Activated naive CD8-positive, alpha-beta T cell (primary cell): ENCODE measurements around the gene SLC44A1.

Experiments used
- H3K27ac Mint-ChIP-seq: one replicate; pipeline ENCODE4 v1.8.0; 2021; ENCODE audit warnings: mixed read lengths
- H3K27me3 Mint-ChIP-seq: one replicate; pipeline ENCODE4 v1.8.0; 2021; ENCODE audit warnings: mixed read lengths
- H3K36me3 Mint-ChIP-seq: one replicate; pipeline ENCODE4 v1.8.0; 2021; ENCODE audit warnings: mixed read lengths
- H3K4me1 Mint-ChIP-seq: one replicate; pipeline ENCODE4 v1.8.0; 2021; ENCODE audit warnings: low read depth, mixed read lengths
- H3K4me3 Mint-ChIP-seq: one replicate; pipeline ENCODE4 v1.8.0; 2021; ENCODE audit warnings: mild to moderate bottlenecking, mixed read lengths
- H3K9me3 Mint-ChIP-seq: one replicate; pipeline ENCODE4 v1.8.0; 2021; ENCODE audit warnings: low read depth, mixed read lengths

SLC44A1 gene

DNA sequence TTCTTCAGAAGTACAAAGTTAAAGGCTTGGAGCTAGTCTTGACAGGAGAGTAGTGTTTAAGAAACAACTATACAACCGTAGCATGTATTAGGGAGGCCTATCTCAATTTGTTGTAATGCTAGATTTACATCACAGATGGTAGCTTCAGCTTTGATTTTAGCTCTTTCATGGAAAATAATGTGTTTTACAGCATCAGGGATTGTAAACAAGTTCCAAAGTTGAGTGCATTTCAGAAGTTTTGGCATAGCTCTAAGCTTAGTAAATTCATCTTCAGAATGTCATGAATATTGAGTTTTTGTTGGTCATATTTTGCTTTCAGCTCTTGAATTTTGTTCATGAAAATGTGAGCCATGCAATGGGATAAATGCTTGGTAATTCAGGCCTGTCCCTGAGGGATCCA, 30.7 kb downstream of the SLC44A1 start:
- peaks cover 10% of the 10 kb centered on the region for H3K36me3 Mint-ChIP-seq
- no peaks in the 10 kb centered on the region for H3K27me3 Mint-ChIP-seq
- H3K27ac Mint-ChIP-seq, result no peak overlapping the region
- H3K9me3 Mint-ChIP-seq, result no peaks in the 10 kb centered on the region
- H3K4me1 Mint-ChIP-seq, result peaks cover 7% of the 10 kb centered on the region
- no peak overlapping the region for H3K4me3 Mint-ChIP-seq

GRCh38 chr9:105275938-105276337, 31.5 kb downstream of the SLC44A1 start:
- Mint-ChIP-seq H3K4me1 (peaks cover 3% of the 10 kb centered on the region), H3K9me3 (no peaks in the 10 kb centered on the region), H3K4me3 (no peak overlapping the region), H3K27me3 (no peaks in the 10 kb centered on the region), H3K36me3 (peaks cover 10% of the 10 kb centered on the region), H3K27ac (no peak overlapping the region)

DNA sequence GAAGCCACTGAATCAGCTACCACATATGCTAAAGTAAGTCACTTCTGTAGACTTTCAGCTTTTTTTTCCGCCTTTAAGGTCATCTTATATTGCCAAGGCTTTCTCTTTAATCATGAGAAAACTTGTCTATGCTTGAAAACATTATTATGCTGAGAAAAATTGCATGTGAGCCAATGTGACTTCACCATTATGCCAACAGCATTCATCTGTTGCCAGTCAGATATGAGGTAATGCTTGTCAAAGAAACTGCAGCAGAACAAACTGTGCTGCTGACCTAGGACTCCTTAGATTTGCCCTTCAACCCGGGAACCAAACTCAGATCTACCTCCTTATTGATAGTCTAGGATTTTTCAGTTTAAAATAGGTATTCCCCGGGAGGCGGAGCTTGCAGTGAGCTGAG, 34.3 kb downstream of the SLC44A1 start:
- H3K4me1 Mint-ChIP-seq, result no peaks in the 10 kb centered on the region
- H3K9me3 Mint-ChIP-seq, result no peaks in the 10 kb centered on the region
- peaks cover 7% of the 10 kb centered on the region for H3K36me3 Mint-ChIP-seq
- H3K27me3 Mint-ChIP-seq, result no peaks in the 10 kb centered on the region
- H3K27ac Mint-ChIP-seq, result no peak overlapping the region
- no peak overlapping the region for H3K4me3 Mint-ChIP-seq

DNA sequence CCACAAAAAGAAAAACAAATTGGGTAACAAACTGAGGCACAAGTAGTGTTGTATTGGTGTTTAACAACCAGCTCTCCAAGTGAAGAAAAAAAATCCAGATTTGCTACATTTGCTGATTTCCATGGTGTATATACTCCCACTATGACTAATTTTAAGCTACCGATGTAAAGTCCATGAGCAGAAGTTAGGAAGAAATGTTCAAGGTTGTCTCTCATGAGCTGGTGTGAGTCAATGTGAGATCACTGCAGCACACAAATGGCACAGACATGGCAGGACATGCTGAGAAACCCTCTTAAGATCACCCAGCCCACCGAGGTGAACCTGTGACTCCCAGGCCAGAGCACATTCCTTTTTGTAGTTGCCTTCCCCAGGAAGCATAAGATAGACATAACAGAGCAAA, 36.2 kb downstream of the SLC44A1 start:
- Mint-ChIP-seq H3K27me3 (no peaks in the 10 kb centered on the region), H3K4me3 (no peak overlapping the region), H3K4me1 (peaks cover 2% of the 10 kb centered on the region)

DNA sequence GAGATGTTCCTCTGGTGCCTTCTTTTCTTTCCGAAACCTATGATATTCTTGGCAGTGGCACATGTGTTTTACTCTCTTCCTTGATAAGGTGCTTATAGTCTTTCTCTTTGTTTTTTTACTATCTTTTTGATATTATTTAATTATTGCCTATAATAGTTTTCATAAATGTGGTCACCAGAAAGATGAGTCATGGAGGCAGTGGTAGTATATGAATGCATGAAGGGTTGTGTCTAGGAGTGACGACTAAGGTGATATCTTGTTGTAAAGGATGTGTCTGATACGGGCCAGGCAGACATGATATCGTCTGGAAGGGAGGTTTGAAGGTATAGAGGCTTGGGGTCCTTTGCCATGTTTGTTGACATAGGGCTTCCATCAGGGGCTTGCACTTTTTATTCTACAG, 36.8 kb downstream of the SLC44A1 start:
- Mint-ChIP-seq H3K27me3 (no peaks in the 10 kb centered on the region), H3K4me1 (peaks cover 2% of the 10 kb centered on the region), H3K9me3 (no peaks in the 10 kb centered on the region), H3K36me3 (peaks cover 7% of the 10 kb centered on the region), H3K27ac (no peak overlapping the region), H3K4me3 (no peak overlapping the region)

More for the DNA sequence above, 36.2 kb downstream of the SLC44A1 start:
- no peak overlapping the region for H3K27ac Mint-ChIP-seq
- H3K36me3 Mint-ChIP-seq, result peaks cover 4% of the 10 kb centered on the region
- H3K9me3 Mint-ChIP-seq, result no peaks in the 10 kb centered on the region

DNA sequence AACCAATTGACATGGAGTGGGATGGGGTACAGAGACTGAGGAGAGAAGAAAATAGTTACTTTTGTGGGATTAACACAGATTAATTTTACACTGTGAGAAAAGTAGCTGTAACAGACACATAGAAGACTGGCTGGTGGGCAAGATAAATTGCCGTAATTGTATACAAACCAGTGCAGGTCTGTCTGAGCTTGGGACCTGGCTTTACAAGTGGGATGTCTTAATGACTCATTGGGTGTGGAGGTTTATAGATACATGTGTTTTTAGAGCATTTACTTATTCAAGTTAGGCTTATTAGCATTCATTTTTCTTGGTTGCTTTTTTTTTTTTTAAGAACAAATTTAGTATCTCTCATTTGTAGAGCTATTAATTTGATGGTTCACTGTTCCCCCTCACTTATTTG, 37.5 kb downstream of the SLC44A1 start:
- no peak overlapping the region for H3K4me3 Mint-ChIP-seq
- peaks cover 2% of the 10 kb centered on the region for H3K4me1 Mint-ChIP-seq
- H3K27ac Mint-ChIP-seq, result no peak overlapping the region
- H3K27me3 Mint-ChIP-seq, result no peaks in the 10 kb centered on the region
- no peaks in the 10 kb centered on the region for H3K9me3 Mint-ChIP-seq
- H3K36me3 Mint-ChIP-seq, result peaks cover 8% of the 10 kb centered on the region

DNA sequence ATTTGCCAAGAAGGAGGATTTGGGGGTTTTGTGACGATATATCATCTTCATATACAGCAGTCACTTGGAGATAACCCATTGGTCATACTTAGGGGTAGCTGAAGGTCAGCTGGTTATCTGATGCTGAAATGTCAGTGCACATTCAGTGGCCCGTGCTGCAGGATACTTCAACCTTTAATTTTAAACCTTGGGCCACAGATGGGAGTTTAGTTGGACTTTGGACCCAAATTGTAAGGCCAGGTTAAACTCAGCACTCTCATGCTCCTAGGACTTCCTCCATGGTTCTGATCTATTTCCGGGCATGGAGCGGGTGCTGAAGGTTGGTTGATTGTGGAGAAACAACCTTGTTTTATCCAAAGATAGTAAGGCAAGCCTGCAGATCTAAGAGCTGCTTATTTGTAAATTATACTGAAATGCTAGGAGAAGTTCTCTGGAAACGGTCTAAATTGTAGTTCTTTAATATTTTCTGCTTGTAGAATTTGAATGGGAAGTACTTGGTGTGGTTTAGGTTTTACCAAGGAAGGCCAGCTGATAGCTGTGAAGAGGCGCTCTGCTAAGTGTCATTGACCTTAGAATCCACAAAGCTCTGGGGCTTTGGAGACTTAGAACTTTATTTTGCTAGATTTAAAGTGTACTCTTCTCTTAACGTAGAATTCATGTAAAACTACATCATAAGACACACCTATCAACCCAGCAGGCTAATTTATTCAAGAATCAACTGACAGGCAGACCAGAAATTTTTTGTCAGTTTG, 38.6 kb downstream of the SLC44A1 start:
- Mint-ChIP-seq H3K27me3 (no peaks in the 10 kb centered on the region), H3K27ac (no peak overlapping the region), H3K4me1 (peaks cover 2% of the 10 kb centered on the region), H3K4me3 (no peak overlapping the region), H3K36me3 (peaks cover 8% of the 10 kb centered on the region), H3K9me3 (no peaks in the 10 kb centered on the region)

DNA sequence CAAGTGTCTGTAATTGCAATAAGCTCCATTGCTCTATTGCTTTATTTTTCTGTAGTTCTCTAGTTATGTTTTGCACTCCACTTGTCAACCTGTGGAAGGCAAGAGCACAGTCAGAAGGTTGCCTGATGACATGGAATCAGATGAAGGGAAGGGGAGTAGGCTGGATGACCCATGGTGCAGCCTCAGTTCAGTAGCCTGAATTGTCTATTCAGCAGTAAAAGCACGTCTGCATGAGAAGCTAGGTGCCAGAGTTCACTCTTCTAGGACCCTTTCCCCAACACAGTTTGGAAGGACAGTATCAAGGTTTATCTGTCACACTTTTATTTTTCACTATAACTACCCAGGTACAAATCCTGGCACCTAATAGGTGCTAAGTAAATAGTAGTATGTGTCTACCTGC, 39.3 kb downstream of the SLC44A1 start:
- no peaks in the 10 kb centered on the region for H3K9me3 Mint-ChIP-seq
- H3K4me1 Mint-ChIP-seq, result peaks cover 2% of the 10 kb centered on the region
- H3K4me3 Mint-ChIP-seq, result no peak overlapping the region
- no peaks in the 10 kb centered on the region for H3K27me3 Mint-ChIP-seq
- H3K36me3 Mint-ChIP-seq, result peaks cover 8% of the 10 kb centered on the region
- H3K27ac Mint-ChIP-seq, result no peak overlapping the region

GRCh38 chr9:105284463-105284862, 40.0 kb downstream of the SLC44A1 start:
- Mint-ChIP-seq H3K36me3 (peaks cover 11% of the 10 kb centered on the region), H3K27ac (no peak overlapping the region), H3K4me3 (no peak overlapping the region), H3K27me3 (no peaks in the 10 kb centered on the region), H3K9me3 (no peaks in the 10 kb centered on the region), H3K4me1 (peaks cover 2% of the 10 kb centered on the region)

DNA sequence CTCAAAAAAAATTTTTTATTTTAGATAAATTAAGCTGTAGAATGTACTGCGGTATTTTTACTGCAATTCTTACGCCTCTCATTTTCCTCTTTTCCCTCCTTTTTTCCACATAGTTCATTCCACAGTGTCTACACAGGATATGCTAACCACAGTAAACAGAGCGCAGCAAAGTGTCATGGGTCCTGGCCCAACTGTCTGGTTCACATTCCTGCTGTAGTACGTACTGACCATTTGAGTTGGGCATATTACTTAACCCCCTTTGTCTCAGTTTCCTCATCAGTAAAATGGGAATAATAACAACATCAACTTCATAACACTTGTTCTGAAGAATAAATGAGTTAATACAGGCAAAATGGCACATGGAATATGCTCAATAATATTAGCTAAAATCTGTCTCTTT, 41.6 kb downstream of the SLC44A1 start:
- Mint-ChIP-seq H3K27me3 (no peaks in the 10 kb centered on the region), H3K4me1 (peaks cover 2% of the 10 kb centered on the region), H3K27ac (no peak overlapping the region), H3K9me3 (no peaks in the 10 kb centered on the region), H3K36me3 (peaks cover 8% of the 10 kb centered on the region), H3K4me3 (no peak overlapping the region)

DNA sequence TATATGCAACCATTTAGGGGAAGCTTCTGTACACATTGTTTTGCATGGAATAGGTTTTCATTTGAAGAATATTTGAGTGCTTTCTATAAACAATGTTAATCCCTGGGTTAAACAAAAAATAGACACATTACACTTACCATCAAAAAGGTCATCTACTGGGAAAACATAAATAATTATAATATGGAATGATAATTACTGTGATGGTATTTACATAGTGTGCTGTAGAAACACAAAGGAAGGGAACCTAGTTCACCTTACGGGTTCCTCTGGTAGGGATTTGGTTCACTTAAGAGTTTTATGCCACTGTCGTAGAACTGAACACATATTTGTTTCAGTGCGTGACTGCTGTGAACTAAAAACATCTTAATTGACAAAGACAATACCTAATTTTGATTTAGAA, 44.9 kb downstream of the SLC44A1 start:
- Mint-ChIP-seq H3K36me3 (peaks cover 8% of the 10 kb centered on the region), H3K4me3 (no peak overlapping the region), H3K9me3 (no peaks in the 10 kb centered on the region), H3K27ac (no peak overlapping the region), H3K4me1 (peaks cover 7% of the 10 kb centered on the region), H3K27me3 (no peaks in the 10 kb centered on the region)

- Mint-ChIP-seq H3K36me3 (peaks cover 8% of the 10 kb centered on the region), H3K27ac (no peak overlapping the region), H3K27me3 (no peaks in the 10 kb centered on the region), H3K4me3 (no peak overlapping the region), H3K4me1 (peaks cover 12% of the 10 kb centered on the region), H3K9me3 (no peaks in the 10 kb centered on the region)
These were observed 46.0 kb downstream of the SLC44A1 start for GRCh38 chr9:105290418-105290817.

- Mint-ChIP-seq H3K9me3 (no peaks in the 10 kb centered on the region), H3K4me3 (no peak overlapping the region), H3K4me1 (peaks cover 12% of the 10 kb centered on the region), H3K36me3 (peaks cover 8% of the 10 kb centered on the region), H3K27ac (no peak overlapping the region), H3K27me3 (no peaks in the 10 kb centered on the region)
These were observed 46.5 kb downstream of the SLC44A1 start for GRCh38 chr9:105290954-105291353.

GRCh38 chr9:105291422-105291859, 47.0 kb downstream of the SLC44A1 start:
- peaks cover 13% of the 10 kb centered on the region for H3K4me1 Mint-ChIP-seq
- no peaks in the 10 kb centered on the region for H3K27me3 Mint-ChIP-seq
- H3K4me3 Mint-ChIP-seq, result no peak overlapping the region
- no peak overlapping the region for H3K27ac Mint-ChIP-seq
- H3K9me3 Mint-ChIP-seq, result no peaks in the 10 kb centered on the region
- H3K36me3 Mint-ChIP-seq, result peaks cover 3% of the 10 kb centered on the region

GRCh38 chr9:105291938-105292337, 47.5 kb downstream of the SLC44A1 start:
- Mint-ChIP-seq H3K36me3 (peaks cover 3% of the 10 kb centered on the region), H3K4me3 (no peak overlapping the region), H3K9me3 (no peaks in the 10 kb centered on the region), H3K27me3 (no peaks in the 10 kb centered on the region), H3K4me1 (peaks cover 14% of the 10 kb centered on the region), H3K27ac (no peak overlapping the region)

- H3K4me1 Mint-ChIP-seq, result peaks cover 15% of the 10 kb centered on the region
- H3K36me3 Mint-ChIP-seq, result peaks cover 3% of the 10 kb centered on the region
- H3K4me3 Mint-ChIP-seq, result no peak overlapping the region
- H3K27ac Mint-ChIP-seq, result no peak overlapping the region
- H3K27me3 Mint-ChIP-seq, result no peaks in the 10 kb centered on the region
- H3K9me3 Mint-ChIP-seq, result no peaks in the 10 kb centered on the region
These were observed 49.0 kb downstream of the SLC44A1 start for GRCh38 chr9:105293408-105293807.
